GM06990 (cell line): ENCODE results near the gene TTC31.

Source experiments
- DNase-seq: peaks from one replicate; pipeline ENCODE4 v3.0.0-alpha.2; 2011; ENCODE audit not compliant: insufficient read length; ENCODE audit errors: extremely low read depth
- H3K27me3 ChIP-seq: replicated peaks from 2 replicates; pipeline ENCODE4 v1.6.0; 2011; ENCODE audit warnings: low read length; ENCODE audit not compliant: control insufficient read depth, insufficient read depth
- H3K36me3 ChIP-seq: 2 replicates; pipeline ENCODE4 v1.5.1; 2011; ENCODE audit warnings: low read length; ENCODE audit not compliant: control insufficient read depth, insufficient read depth
- H3K4me3 ChIP-seq: replicated peaks from 2 replicates; pipeline ENCODE4 v1.5.1; 2011; ENCODE audit warnings: low read depth, mild to moderate bottlenecking, control low read depth, low read length
- TF ChIP-seq, protein P1 (sequence below): IDR thresholded peaks from 2 replicates; pipeline ENCODE4 v1.5.1; 2011; ENCODE audit warnings: low read length, control low read depth, mild to moderate bottlenecking, inconsistent platforms; ENCODE audit not compliant: insufficient read depth, poor library complexity, severe bottlenecking

The TTC31 gene

DNA sequence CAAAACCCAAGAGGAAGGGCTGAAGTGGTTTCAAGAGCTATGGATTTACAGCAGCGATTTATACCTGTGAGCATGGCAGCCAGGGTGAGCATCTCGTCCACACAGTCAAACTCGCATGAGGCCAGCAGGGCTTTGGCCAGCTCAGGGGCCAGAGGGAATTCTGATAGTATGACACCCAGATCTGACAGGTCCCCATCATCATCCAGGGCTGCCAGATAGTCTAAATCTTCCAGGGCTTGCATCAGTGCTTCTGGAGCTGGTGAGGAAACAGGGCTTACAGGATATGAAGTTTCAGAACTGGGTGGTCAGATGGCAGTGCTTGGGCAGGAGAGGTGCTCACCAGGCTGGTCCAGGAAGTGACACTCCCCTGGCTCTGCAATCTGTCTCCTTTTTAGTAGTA is 39.6 kb downstream of the TTC31 start:
- Histone ChIP-seq H3K36me3 (peaks cover 14% of the 10 kb centered on the region), H3K27me3 (no peaks in the 10 kb centered on the region), H3K4me3 (no peak overlapping the region)
- TF ChIP-seq, protein P1, sequence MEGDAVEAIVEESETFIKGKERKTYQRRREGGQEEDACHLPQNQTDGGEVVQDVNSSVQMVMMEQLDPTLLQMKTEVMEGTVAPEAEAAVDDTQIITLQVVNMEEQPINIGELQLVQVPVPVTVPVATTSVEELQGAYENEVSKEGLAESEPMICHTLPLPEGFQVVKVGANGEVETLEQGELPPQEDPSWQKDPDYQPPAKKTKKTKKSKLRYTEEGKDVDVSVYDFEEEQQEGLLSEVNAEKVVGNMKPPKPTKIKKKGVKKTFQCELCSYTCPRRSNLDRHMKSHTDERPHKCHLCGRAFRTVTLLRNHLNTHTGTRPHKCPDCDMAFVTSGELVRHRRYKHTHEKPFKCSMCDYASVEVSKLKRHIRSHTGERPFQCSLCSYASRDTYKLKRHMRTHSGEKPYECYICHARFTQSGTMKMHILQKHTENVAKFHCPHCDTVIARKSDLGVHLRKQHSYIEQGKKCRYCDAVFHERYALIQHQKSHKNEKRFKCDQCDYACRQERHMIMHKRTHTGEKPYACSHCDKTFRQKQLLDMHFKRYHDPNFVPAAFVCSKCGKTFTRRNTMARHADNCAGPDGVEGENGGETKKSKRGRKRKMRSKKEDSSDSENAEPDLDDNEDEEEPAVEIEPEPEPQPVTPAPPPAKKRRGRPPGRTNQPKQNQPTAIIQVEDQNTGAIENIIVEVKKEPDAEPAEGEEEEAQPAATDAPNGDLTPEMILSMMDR = no peak
- DNase-seq = no peak

DNA sequence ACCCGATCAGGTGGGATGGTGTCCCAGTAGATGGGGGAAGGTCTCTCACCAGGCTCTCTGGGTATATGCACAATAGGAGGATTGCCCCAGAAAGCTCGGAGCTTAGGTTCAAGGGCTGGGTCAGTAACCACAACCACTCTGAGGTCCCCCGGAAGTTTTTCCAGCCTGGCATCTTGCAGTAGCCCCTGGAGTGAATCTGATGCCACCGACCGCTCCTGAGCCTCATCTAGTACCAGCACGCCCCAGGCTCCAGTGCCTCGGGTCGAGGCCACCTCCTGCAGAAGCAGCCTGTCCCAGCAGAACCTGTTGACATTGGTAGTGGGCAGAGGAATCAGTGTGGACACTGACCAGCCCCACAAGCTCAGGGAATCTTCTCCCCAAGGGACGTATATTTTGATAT is 41.1 kb downstream of the TTC31 start:
- TF ChIP-seq, protein P1 = no peak
- H3K4me3 ChIP-seq = no peak overlapping the region
- no peak for DNase-seq
- no peaks in the 10 kb centered on the region for H3K27me3 ChIP-seq
- peaks cover 18% of the 10 kb centered on the region for H3K36me3 ChIP-seq

DNA sequence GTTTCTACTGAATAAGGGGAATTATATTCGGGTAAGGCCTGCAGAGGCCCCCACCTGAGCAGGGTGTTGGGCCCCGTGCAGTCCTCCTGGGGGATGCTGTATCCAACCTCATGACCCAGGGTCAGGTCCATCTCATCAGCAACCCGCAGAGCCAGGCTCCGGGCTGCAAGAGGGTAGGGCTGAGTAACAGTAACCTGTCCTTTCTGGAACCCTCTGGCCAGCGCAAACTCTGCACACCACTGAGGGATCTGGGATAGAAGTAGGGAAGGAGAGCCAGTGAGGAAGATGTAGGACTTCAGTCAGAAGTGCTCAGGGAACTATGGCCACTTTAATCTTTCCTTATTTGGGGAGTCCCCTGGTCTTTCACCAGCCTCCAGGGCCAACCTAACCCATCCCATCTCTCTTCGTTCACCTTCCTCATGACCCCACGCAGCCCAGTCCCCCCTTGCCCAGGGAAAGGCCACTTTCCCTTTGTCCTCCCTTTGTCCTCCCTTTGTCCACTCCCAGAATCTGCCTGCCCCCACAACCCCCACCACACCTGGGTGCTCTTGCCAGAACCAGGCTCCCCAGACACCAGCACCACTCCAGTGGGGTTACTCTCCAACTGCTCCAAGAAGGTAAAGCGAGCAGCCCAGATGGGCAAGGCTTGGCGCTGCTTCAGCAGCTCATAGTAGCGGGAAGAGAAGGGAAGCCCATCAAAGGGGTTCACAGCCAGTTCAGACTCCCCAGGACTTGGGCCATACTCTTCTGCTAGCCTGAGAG is 42.3 kb downstream of the TTC31 start:
- peaks cover 18% of the 10 kb centered on the region for H3K36me3 ChIP-seq
- TF ChIP-seq, protein P1 = no peak
- DNase-seq = no peak
- H3K27me3 ChIP-seq = no peaks in the 10 kb centered on the region
- no peak overlapping the region for H3K4me3 ChIP-seq

DNA sequence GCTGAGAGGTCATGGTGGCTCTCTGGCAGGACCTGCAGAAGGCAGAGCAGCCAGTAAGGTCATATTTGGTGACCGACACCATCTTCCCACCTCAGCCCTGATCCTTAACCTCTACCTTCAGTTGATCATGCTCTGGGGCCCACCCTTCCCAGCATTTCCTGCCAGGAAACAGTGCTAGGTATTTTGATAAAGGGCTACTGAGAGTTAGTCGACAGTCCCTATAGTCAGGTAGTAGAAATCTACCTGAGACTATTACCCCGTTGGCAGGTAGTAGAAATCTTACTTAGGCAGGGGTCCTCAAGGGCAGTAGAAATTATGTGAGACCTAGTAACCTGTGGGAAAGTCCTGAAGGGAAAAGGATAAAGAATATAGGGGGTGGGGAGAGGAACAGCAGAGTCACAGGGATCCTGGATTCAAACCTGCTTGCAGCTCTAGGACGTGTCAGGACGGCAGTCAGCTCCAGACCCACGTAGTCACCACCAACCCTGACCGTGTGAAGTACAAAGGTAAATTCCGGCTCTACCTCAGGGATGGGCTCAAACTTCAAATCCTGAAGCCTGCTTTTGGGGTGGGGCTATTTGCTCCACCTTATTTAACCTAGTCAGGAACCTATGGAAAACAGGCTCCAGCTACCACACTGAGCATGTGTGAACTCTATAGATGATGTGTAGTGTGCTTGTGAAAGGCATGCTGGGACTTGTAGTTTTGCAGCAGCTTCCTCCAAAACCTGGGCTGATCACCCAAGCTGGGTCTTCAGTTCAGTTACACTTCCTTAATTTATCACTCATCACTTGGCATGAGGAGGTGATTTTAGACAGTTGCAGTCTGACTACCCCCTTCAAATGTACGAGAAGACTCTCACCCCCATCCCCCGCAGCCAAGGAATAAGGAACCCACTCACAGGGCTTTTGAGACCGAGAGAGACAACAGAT is 43.1 kb downstream of the TTC31 start, which contains the start of gene DQX1:
TSS of gene DQX1 (minus strand) at position 515 of the 932 bp plus-strand sequence. CDS start at position 13, 502 bp downstream.
- Histone ChIP-seq H3K4me3 (no peak within 1 kb of the TSS), H3K27me3 (no peaks in the 10 kb centered on the region), H3K36me3 (peaks cover 18% of the 10 kb centered on the region)
- TF ChIP-seq, protein P1 = no peak
- DNase-seq = no peak

DNA sequence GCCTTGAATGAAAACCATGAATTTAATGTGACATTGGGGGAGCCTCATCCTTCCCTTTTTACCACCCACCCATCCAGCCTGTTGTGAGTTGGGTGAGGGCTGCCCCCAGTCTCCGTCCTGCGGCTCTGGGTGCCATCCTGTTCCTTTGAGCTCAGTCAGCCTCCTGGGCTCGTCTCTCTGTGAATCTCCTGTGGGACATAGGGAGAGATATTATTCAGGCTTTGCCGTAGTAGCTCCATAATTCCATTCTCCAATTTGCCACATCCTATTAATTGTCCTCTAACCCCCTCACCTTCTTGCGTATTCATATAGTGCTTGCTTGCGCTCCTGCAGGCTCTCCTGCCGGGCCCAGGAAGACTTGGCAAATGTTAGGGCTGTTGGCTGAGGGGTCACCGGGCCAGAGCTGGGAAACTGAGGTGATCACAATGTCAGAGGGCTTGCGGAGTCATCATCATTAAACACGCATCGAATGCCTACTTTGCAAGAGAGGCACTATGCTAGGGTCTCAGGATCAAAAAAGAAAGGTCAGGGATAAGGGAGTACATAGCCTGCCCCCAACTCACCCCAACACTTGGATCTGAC is 43.9 kb downstream of the TTC31 start:
- Histone ChIP-seq H3K36me3 (peaks cover 18% of the 10 kb centered on the region), H3K4me3 (no peak overlapping the region), H3K27me3 (no peaks in the 10 kb centered on the region)
- TF ChIP-seq, protein P1 = no peak
- DNase-seq = no peak
